HG03442 (cell line): ENCODE measurements around the gene TMEFF2.

ENCODE experiments used
- ATAC-seq: cut with Tn5 transposase; IDR thresholded peaks from one replicate; pipeline ENCODE4 v1.9.1; 2021; ENCODE audit warnings: mild to moderate bottlenecking, moderate library complexity; ENCODE audit not compliant: unreplicated experiment

TMEFF2 gene

DNA sequence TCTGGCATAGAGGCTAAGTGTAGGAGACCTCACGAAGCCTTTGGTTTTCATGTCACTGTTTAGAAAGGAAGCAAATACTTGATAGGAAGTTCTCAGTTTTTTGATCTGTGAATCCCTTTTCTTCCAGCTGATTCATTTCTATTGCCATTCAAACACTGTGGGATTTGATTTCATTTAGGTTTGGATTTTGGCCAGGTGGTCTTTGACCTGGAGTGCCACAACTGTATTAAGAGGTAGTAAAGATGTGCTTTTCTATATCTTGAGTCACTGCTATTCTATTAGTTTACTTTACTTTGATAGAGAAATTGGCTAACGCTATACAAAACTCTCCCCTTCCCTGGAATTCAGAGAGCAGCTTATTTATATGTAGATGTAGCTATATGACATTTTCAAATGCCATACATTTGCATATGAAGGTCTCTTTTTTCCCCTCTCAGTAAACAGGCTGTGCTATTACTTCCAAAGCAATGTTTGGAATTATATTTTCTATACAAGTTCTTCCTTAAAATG, 215.5 kb downstream of the TMEFF2 start:
- no peak for ATAC-seq

DNA sequence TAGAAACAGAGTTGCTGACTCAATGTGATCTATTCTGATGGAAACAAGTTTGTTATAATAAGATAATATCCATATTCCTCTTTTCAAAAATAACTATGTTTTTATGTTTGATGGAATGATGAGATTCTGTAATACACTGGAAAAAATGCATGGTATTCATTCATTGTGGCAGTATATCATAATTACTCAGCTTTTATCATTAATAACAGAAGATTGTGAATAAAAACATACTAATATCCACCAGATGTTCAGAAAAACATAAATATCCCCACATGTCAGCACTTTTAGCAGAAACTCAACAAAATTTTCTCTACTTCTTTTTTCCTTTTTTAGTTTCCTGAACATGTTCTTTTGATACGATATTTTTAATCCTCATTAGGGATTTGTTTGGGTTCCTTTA, 217.0 kb downstream of the TMEFF2 start:
- no peak for ATAC-seq

DNA sequence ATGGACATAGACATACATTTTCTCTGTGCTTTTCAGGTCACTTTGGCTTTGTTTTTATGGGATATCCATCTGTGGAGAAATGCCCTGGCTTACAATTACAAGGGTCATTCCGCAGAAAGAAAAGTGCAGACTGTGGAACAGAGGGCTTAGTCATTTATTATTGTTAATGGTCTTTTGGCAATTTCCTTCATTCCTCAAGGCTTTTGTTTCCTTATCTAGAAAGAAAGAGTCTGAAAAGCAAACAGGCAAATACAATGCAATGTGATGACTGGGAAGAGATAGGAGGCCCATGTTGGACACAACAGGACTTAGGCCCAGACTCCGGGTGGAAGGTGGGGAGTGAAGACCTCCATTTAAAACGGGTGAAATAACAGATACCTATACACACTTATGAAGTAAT, 218.3 kb downstream of the TMEFF2 start:
- no peak for ATAC-seq

DNA sequence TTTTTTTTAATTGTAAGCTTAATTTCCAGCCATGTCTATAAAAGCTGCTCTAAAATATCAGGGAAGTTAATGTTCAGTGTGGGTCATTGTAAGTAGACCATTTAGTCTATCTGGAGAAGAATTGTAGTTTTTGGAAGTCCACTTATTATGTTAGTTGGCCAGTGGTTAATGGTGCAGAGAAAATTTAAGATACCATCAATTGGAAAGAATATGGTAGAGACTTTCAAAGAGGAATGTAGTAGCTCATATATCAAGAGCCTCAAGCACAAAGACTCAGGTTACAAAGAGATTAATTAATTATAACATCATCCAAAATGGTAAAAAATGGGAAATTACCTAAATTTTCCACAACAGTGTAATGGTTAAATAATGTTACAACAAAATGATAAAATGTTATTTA, 220.1 kb downstream of the TMEFF2 start:
- ATAC-seq: no peak

DNA sequence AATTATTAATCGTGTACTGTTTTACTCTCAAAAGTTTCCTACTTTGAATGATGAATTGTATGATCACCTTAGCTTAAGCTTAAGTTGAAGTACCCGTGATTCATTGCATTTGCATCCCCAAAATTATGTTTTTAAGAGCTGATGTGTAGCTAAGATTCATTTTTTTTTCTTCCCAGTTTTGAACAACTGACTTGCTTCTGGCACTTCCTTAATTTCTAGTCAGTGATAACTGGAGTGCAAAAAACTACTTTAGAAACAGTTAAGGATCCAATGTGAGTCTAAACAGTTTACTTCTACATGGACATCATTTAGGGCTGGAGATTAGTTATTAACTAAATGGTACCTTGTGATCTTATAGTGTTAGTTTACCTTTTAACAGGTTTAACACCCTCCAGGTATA, 223.9 kb downstream of the TMEFF2 start:
- ATAC-seq: no peak

DNA sequence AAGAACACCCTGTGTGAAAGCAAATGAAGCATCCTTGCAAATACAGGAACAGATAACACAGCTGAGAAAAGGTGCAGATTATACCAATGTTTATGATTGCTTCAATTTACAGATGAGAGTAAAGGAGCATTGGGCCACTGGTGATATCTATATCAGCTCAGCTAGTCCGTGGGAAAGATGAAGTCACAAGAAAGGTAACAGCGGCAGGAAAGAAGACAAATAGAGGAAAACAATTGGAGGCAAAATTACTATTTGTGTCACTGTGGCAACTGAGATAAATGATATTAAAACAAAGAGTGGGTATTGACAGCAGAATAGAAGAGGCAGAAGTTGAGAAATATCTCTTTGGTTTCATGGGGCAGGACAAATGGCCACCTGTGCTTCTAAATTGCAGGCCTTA, 226.6 kb downstream of the TMEFF2 start:
- no peak for ATAC-seq

DNA sequence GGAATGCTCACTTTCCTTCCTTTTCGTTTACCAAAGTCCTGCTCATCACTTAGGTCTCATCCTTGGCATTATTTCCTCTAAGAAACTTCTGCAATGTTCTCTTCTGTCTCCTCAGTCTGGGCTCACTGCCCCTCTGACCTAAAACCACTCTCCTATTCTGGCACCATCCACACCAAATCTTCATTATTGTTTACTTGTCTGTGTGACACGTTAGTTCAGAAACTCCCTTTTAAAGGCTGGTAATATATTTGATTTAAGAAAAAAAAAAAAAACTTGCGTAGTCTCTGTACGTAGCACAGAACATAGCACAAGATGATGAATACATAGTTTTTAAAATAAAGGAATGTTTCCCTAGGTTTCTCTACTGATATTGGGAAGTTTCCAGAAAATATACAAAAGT, 229.0 kb downstream of the TMEFF2 start:
- no peak for ATAC-seq

DNA sequence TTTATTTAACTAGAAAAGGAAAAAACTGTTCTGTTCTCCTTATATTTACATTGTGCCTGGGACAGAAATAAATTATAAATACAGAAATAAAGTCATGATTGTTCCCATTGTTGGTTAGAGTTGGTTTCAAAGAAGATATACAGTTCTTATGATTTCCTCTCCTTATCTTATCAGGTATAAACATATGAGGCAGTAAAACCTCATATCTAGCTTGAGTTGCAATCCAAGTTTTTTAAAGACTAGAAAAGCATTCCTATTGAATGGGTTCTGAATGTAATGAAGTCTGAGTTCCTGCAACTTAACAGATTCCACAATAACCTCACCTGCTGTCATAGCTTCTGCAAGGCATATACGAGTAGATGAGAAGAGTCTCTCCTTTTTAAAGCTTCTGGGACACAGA, 233.2 kb downstream of the TMEFF2 start:
- no peak for ATAC-seq

DNA sequence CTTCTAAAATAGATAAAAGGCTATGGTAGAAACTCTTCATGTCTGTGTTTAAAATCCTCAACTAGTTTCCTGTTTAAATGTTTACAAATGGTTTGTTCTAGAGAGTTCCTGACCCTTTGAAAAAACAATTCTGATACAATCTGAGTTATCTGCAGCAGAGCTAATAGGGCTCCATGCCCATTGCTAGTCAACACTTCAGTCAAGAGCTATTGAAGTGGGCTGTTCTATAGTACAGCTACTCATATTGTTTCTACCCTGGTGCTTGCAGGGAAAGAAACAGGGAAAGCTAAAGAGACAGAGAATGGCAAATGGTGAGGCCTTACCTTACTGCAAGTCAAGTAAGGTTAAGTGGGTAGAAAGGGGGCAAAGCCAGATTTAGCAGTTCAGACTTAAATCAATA, 235.5 kb downstream of the TMEFF2 start:
- ATAC-seq: no peak

DNA sequence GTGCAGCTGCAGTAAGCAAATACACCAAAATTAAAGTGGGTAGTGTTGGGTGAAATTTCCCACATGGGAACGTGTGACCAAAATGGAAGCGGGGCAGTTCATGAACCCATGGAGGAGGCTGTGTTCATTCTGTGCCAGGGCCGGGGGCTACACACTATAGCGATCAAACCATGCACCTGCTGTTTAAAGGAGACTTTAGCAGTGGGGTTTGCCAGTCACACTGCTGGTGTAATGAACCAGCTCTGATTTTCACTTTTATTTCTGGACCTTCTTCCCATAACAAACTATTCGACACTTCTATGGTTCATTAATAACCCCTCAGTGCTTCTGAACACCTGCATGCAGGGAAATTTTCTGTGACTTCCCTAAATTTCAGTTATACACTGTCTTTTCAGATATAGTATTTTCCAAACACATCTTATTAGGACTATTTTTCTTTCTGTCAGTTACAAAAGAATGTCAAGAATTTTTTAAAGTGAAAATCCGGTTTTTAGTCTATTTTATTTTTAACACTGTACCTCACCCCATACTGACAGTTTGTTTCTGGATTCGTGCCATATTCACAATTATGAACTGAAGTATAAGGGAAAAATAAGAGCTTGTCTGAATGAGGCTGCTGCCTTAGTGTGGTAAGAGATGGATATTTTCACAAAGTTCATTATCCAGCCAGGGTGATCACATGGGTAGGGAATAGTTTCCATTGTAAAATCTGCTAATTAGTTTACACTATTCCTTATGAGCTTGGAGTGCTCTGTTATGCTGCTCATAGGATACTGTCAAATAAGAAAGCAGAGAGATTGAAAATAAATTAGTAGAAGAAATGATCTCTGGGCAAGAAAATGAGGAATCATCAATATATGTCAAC, 236.5 kb downstream of the TMEFF2 start:
- no peak for ATAC-seq

DNA sequence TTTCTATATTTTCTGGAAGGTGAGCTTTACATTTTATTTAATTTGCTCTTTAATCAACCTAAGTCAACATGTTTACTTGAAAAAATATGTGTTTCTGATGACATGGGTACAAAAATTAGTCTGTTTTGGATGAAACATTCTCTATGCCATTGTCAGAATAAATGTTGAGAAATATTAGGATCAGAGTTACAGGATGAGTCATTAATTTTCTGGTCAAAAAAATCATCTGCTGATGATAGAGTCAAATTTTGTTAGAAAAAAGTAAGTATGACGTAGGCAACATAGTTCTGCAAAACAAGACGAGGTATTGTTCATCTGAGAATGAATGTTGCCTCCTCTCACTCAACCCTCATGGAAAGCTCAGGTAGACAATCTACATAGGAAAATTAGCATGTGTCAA, 240.3 kb downstream of the TMEFF2 start:
- no peak for ATAC-seq

DNA sequence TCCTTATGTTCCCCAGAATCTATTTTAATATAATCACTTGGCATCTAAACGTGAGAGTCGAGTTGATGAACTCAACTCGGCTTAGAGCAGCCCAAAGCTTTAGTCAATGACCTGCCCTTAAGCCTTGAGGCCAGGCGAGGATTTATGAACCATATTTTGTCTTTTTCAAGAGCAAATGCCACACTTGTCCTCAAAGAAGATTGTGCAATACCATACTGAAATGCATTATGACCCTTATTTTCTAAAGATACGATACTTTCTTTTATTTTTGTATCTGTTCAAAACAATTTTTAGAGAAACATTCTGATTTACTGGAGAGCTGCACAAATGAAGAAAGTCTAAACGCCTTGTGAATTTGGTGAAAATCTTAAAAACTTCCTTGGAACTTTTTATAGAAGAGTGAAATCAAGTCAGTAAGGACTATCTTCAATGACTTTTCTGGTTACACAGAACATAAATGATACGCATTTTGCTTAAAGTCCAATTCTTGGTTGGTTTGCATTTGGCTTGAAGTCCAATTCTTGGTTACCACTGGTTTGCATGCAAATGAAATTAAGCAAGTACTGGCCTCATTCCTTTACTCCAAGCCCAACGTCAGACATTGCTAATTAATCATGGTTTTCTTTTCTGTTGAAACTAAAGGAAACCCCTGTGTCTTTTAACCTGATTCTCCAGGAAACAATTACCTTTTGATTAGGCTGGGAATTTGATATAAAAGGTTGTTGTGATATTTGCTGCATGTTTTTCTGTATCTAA, 242.0 kb downstream of the TMEFF2 start:
- ATAC-seq: no peak

DNA sequence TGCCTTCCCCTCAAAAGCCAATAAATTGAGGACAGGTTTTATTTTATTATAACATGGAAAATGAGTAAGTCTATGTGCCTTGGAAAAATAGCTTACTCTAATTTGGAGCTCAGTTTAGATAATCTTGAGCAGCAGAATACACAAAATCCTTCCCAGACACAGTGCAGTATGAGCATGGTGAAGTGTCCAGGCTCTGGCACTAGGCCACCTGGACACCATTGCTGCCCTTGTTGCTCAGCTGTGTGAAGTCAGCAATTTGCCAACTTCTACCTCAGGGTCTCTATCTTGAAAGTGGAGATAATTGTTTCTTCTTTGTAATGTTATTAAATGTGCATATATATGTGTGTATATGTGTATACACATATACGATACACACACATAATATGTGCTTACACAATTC, 242.9 kb downstream of the TMEFF2 start:
- no peak for ATAC-seq

DNA sequence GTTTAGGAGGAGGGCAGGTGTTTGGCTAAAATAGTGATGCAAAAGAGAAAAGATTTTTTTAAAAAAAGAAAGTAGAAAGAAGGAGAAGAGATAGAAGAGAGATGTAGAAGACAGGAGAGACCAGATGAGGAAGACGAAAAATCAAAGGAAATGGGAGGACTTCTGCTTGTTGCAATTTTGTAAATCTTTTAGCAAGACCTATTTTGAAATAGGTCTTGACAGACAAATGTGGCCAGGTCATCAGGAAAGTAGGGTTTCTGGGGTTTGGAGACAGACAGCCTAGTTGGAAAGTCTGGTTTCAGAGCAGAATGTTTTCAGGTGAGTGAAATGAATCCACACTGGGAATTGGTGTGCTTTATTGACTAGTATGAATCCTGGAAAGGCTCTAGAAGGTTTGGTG, 243.4 kb downstream of the TMEFF2 start:
- no peak for ATAC-seq

DNA sequence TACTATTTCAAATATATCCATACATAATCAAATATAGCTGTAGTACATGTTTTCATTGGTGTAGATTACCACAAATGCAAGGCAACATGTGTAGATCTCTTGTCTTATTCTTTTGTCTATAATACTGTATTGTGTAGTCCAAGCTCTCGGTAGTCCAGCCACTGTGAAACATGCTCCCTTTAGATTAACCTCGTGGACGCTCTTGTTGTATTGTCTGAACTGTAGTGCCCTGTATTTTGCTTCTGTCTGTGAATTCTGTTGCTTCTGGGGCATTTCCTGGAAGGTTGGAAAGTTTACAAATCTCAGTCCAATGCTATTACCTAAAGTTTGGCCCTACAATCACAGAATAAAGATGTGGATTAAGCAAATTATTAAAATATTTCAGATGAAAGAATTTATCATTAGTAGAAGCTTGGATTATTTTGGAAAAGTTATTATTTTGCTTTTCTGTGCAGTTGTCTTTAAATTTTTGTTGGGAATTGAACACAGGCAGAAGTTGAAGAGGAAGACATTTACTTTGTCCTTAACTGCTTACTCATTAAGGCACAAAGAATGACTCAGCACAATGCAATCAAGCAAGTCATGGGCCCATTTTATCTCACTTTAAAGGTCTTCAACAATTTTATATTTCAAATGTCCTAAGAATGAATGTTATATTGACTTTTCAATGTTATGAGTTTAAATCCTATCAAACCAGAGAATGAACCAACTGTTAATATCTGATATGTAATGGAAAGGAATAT, 244.4 kb downstream of the TMEFF2 start:
- no peak for ATAC-seq

DNA sequence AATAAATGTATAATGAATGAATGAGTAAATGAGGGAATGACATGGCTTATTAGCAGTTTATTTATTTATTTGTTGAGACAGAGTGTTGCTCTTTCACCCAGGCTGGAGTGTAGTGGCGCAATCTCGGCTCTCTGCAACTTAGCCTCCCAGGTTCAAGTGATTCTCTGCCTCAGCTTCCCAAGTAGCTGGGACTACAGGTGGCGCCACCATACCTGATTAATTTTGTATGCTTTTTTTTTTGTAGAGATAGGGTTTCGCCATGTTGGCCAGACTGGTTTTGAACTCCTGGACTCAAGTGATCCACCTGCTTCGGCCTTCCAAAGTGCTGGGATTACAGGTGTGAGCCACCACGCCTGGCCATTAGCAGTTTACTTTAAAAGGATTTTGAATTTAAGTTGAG, 247.5 kb downstream of the TMEFF2 start:
- no peak for ATAC-seq

DNA sequence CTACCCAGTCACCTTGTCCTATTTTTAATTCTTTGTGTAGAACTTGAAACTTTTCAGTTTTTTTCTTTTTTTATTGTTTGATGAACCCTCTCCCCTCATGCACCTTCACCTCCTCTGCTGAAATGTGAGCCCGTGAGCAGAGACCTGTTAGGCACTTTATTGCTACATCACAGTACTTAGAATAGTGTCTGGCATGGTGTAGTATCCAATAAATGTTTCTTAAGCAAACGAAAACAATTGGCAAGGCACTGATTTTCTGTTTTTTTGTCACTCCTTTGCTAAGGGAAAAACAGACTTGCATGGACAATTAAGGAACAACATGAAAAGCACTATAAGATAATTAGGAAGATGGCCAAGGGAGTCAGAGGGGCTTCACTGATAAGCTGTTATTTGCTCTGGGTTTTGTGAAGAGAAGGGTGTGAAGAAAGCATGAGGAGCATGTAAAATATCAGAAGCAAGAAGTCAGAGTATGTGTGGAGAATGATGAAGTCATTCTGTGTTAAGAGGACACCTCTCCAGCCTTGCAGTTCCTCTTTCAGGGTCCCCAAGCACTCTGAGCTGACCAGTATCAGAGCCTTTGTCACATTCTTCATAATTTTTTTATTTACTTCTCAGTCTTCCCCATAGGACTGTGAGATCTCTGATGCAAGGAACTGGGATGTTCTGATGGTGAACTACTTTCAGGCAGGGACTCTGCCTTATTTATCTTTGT, 248.1 kb downstream of the TMEFF2 start:
- ATAC-seq: no peak

DNA sequence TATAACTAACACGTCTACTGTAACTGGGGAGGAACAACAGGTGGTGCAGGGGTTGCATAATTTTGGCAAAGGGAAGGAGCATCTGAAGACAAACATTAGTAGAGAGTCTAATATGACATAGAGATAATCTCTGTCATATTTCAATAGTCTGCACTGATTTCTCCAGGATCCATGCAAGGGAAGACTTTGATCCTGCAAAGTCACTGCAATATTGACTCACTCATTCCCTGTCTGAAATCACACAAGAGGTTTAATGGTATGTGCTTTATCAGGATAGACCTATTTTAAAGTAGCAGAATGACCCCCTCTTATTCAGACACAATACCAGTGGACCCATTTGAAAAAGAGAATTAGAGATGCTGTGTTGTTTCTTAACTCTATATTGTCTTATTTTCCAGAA, 249.1 kb downstream of the TMEFF2 start:
- ATAC-seq: no peak

DNA sequence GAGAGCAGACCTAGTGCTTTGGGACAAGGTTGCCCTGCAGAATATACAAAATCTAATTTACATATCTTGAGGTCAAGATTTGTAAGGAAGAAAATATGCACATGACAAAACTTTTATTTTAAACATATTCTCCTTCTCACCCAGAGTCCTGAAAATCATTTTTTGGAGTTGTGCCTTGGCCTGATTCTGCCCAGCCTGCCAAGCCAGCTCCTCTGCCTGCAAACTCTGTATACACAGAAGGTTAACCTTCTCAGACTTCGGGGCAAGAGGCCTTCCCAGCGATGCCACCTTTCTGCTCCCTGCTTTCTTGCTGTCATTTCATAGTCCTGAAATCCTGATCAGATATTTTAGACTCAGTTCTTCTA, 252.0 kb downstream of the TMEFF2 start:
- ATAC-seq: no peak

DNA sequence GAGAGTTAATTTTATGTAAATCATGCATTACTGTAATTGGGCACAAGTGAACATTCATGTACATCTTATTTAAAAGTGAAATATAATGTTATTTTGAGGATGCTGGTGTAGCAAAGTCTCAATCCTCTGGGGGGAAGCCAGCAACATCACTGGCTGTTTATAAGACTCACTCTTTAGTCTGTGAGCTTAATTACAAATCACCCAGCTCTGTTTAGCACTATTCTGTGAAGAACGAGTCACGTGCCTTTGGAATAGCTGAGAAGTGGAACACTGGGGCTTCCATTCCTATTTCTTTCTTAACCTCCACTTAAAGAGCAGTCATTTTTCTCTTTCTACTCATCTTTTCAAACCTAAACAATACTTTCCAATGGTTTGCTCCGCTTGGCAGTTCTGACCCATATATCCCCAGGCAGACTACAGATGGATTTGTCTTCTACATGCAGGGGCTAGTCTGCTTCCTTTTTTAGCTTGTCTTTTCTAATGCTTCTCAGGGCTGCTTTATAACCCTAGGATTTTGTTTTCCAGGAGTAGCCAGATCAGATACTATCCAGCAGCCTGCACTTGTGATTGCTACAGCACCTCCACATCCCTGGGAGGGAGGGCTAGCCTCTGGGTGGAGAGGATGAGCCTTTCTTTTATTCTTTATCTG, 252.5 kb downstream of the TMEFF2 start:
- ATAC-seq: no peak
